ENCODE results near the gene CDH12.
"Not testable (repeated sequence)": the region's sequence is repeated elsewhere in the genome, so short reads cannot be mapped to it uniquely, and the experiment has no call there.

Gene CDH12

GRCh38 chr5:22852807-22853660 lies at the start of gene CDH12:
Gene CDH12 (minus strand): TSS chr5:22853344.
- no peak for DNase-seq (ENCODE audit: low read depth in 2 of 2)

GRCh38 chr5:22901885-22902284 lies 48.7 kb upstream of the CDH12 start:
- DNase-seq (ENCODE audit: low read depth in 2 of 2) = no peak

- DNase-seq (ENCODE audit: low read depth in 2 of 2) = no peak
Measured at GRCh38 chr5:22900801-22901310, 47.7 kb upstream of the CDH12 start.

- DNase-seq (ENCODE audit: low read depth in 2 of 2) = no peak
Measured at GRCh38 chr5:22899341-22899740, 46.2 kb upstream of the CDH12 start.

GRCh38 chr5:22896152-22896551 lies 43.0 kb upstream of the CDH12 start:
- no peak for DNase-seq (ENCODE audit: low read depth in 2 of 2)

- no peak for DNase-seq (ENCODE audit: low read depth in 2 of 2)
Measured at GRCh38 chr5:22892441-22892840, 39.3 kb upstream of the CDH12 start.

GRCh38 chr5:22889720-22890119 lies 36.6 kb upstream of the CDH12 start:
- DNase-seq (ENCODE audit: low read depth in 2 of 2) = no peak

- DNase-seq (ENCODE audit: low read depth in 2 of 2) = no peak
Measured at GRCh38 chr5:22887566-22887965, 34.4 kb upstream of the CDH12 start.

GRCh38 chr5:22858911-22859310 lies 5.8 kb upstream of the CDH12 start:
- DNase-seq (ENCODE audit: low read depth in 2 of 2) = not testable (repeated sequence)

- no peak for DNase-seq (ENCODE audit: low read depth in 2 of 2)
Measured at GRCh38 chr5:22855824-22856223, 2.7 kb upstream of the CDH12 start.

GRCh38 chr5:22850981-22851380 lies 2.2 kb downstream of the CDH12 start:
- DNase-seq (ENCODE audit: low read depth in 2 of 2) = no peak

GRCh38 chr5:22846693-22847092 lies 6.5 kb downstream of the CDH12 start:
- no peak for DNase-seq (ENCODE audit: low read depth in 2 of 2)

- no peak for DNase-seq (ENCODE audit: low read depth in 2 of 2)
Measured at GRCh38 chr5:22844636-22845035, 8.5 kb downstream of the CDH12 start.

GRCh38 chr5:22844155-22844554 lies 9.0 kb downstream of the CDH12 start:
- no peak for DNase-seq (ENCODE audit: low read depth in 2 of 2)

- DNase-seq (ENCODE audit: low read depth in 2 of 2) = no peak
Measured at GRCh38 chr5:22842574-22842973, 10.6 kb downstream of the CDH12 start.

GRCh38 chr5:22837803-22838202 lies 15.3 kb downstream of the CDH12 start:
- DNase-seq (ENCODE audit: low read depth in 2 of 2) = no peak

- DNase-seq (ENCODE audit: low read depth in 2 of 2) = no peak
Measured at GRCh38 chr5:22835686-22836085, 17.5 kb downstream of the CDH12 start.

- DNase-seq (ENCODE audit: low read depth in 2 of 2) = no peak
Measured at GRCh38 chr5:22793463-22793862, 59.7 kb downstream of the CDH12 start.

GRCh38 chr5:22787807-22788206 lies 65.3 kb downstream of the CDH12 start:
- no peak for DNase-seq (ENCODE audit: low read depth in 2 of 2)

- no peak for DNase-seq (ENCODE audit: low read depth in 2 of 2)
Measured at GRCh38 chr5:22787398-22787797, 65.7 kb downstream of the CDH12 start.

- DNase-seq (ENCODE audit: low read depth in 2 of 2) = no peak
Measured at GRCh38 chr5:22780756-22781155, 72.4 kb downstream of the CDH12 start.

- DNase-seq (ENCODE audit: low read depth in 2 of 2) = no peak
Measured at GRCh38 chr5:22779499-22779898, 73.6 kb downstream of the CDH12 start.

GRCh38 chr5:22776285-22776684 lies 76.9 kb downstream of the CDH12 start:
- no peak for DNase-seq (ENCODE audit: low read depth in 2 of 2)

GRCh38 chr5:22774214-22774613 lies 78.9 kb downstream of the CDH12 start:
- DNase-seq (ENCODE audit: low read depth in 2 of 2) = not testable (repeated sequence)
